ENCODE measurements around the gene IYD. TPM values are rescaled to one million over a fixed set of nuclear protein-coding genes. Genes with fewer than 3 reads are reported as not detected.

Gene IYD
- total RNA-seq, 1 donor, result under 0.01 TPM

GRCh38 chr6:150420926-150421325 lies 52.1 kb downstream of the IYD start:
- H3K4me3 ChIP-seq (ENCODE audit: low read depth, low read length), result no peak overlapping the region
- TF ChIP-seq CTCF (IDR thresholded peaks at IDR 0.05; ENCODE audit: insufficient read depth, low read length), result no peak
- no peak for DNase-seq (ENCODE audit: low read depth)

- no peak for DNase-seq (ENCODE audit: low read depth)
- TF ChIP-seq CTCF (IDR thresholded peaks at IDR 0.05; ENCODE audit: insufficient read depth, low read length), result no peak
- H3K4me3 ChIP-seq (ENCODE audit: low read depth, low read length), result no peak overlapping the region
Measured at GRCh38 chr6:150425508-150425907, 56.7 kb downstream of the IYD start.

- no peak for TF ChIP-seq CTCF (IDR thresholded peaks at IDR 0.05; ENCODE audit: insufficient read depth, low read length)
- no peak overlapping the region for H3K4me3 ChIP-seq (ENCODE audit: low read depth, low read length)
Measured at GRCh38 chr6:150426198-150426597, 57.4 kb downstream of the IYD start.

DNA sequence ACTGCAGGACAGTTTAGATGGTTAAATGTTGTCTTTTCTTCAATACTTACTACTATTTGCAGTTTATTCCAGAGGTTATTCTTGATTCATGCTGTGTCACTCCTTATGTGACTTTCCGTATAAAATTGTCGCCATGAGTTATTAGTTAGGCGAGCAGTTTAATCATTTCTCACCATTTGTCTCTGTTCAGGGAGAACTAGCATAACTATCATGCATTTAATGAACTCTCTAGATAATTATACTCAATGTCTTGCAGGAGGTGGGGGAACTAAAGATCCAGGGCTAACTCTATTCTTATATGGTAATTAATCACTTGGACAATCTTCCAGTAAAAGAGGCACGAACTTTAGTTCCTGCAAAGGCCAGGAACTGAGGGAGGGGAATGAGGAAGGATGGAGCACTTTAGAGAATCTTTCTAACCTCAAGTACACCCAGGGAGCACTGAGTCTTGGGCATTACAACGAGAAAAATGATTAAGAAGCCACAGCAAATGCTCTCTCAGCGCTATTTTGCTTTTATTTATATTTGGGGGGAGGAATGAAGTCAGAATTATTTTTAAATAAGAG lies 58.3 kb downstream of the IYD start:
- DNase-seq (ENCODE audit: low read depth), result no peak
- TF ChIP-seq CTCF (IDR thresholded peaks at IDR 0.05; ENCODE audit: insufficient read depth, low read length), result no peak
- no peak overlapping the region for H3K4me3 ChIP-seq (ENCODE audit: low read depth, low read length)

More at GRCh38 chr6:150426198-150426597, 57.4 kb downstream of the IYD start:
- DNase-seq (ENCODE audit: low read depth), result no peak

DNA sequence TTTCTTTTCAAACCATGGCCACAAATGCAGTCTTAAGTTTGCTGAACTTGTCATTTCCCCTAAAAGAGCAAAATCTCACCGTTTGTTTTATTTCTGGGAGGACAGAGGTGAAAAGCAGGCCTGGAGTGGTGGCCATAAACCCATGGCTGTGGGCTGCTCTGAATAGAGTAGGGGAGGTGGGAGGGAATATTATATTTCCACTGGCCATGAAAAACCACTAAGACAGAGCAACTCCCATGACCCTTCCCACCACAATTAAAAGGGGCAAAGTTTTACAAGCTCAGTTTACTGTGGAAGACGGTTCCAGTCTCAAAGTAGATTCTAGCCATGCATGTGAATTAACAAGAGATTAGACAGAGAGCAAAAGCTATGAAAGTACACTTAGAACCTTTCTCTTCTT lies 59.0 kb downstream of the IYD start:
- no peak for TF ChIP-seq CTCF (IDR thresholded peaks at IDR 0.05; ENCODE audit: insufficient read depth, low read length)
- H3K4me3 ChIP-seq (ENCODE audit: low read depth, low read length), result no peak overlapping the region
- DNase-seq (ENCODE audit: low read depth), result no peak

DNA sequence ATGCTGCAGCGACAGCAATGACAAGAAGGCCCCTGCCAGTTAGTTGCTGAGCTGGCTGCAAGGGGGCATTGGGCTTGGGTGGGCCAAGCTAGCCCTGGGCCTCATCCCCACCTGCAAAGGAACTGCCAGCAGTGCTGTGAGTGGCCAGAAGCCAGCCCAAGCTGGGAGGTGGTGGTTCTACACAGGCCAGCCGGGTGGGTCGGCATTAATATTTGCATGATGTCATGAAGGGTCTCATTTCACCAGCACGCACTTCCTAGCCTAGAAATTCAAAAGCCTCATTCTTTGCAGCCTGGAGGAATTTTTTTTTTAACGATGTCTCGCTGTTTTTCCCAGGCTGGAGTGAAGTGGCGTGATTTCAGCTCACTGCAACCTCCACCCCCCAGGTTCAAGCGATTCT lies 62.0 kb downstream of the IYD start:
- no peak overlapping the region for H3K4me3 ChIP-seq (ENCODE audit: low read depth, low read length)
- no peak for DNase-seq (ENCODE audit: low read depth)
- no peak for TF ChIP-seq CTCF (IDR thresholded peaks at IDR 0.05; ENCODE audit: insufficient read depth, low read length)

DNA sequence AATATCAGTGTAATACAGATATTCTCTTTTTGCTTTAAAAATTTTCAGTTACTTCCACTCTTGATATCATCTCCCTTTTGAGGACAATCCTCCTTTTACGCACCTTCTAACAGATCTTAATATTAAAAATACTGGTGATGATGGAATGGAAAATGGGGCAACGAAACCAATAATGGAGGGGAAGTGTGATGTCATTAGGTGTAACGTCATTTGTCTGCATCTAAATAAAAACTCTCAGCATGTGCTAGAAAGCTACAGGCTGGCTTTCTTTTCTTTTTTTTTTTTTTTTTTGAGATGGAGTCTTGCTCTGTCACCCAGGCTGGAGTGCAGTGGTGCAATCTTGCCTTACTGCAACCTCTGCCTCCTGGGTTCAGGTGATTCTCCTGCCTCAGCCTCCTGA lies 66.5 kb downstream of the IYD start:
- TF ChIP-seq CTCF (IDR thresholded peaks at IDR 0.05; ENCODE audit: insufficient read depth, low read length), result no peak
- DNase-seq (ENCODE audit: low read depth), result no peak
- H3K4me3 ChIP-seq (ENCODE audit: low read depth, low read length), result no peak overlapping the region

All from fibroblast of the aortic adventitia (primary cell).